Central memory CD8-positive, alpha-beta T cell (primary cell): ENCODE results near the gene ATP11A.
"Not testable (repeated sequence)": the region's sequence is repeated elsewhere in the genome, so short reads cannot be mapped to it uniquely, and the experiment has no call there.

Source experiments
- ATAC-seq: fragments of 150-1000 bp; cut with Tn5 transposase; replicated peaks from 2 replicates; pipeline ENCODE4 v1.10.0; 2022; ENCODE audit warnings: mild to moderate bottlenecking, moderate FRiP score, moderate number of reproducible peaks; ENCODE audit not compliant: poor library complexity, severe bottlenecking; ENCODE audit errors: extremely low read depth
- DNase-seq, 2 donors: peaks; one replicate each; pipeline ENCODE4 v3.0.0; 2021; ENCODE audit warnings: low spot score in 2 of 2
- H3K27ac Mint-ChIP-seq: one replicate; pipeline ENCODE4 v1.8.0; 2022; ENCODE audit warnings: low read depth, mild to moderate bottlenecking, moderate library complexity, mixed read lengths
- H3K27me3 Mint-ChIP-seq: one replicate; pipeline ENCODE4 v1.8.0; 2022; ENCODE audit warnings: mixed read lengths
- H3K36me3 Mint-ChIP-seq: one replicate; pipeline ENCODE4 v1.8.0; 2022; ENCODE audit warnings: mild to moderate bottlenecking, moderate library complexity, mixed read lengths; ENCODE audit not compliant: insufficient read depth
- H3K4me1 Mint-ChIP-seq: one replicate; pipeline ENCODE4 v1.8.0; 2022; ENCODE audit warnings: mixed read lengths
- H3K4me3 Mint-ChIP-seq: one replicate; pipeline ENCODE4 v1.8.0; 2022; ENCODE audit warnings: mild to moderate bottlenecking, moderate library complexity, mixed read lengths
- H3K9me3 Mint-ChIP-seq: one replicate; pipeline ENCODE4 v1.8.0; 2022; ENCODE audit warnings: mixed read lengths

ATP11A gene

GRCh38 chr13:112700291-112701060 lies 10.6 kb downstream of the ATP11A start:
- H3K36me3 Mint-ChIP-seq: no peaks in the 10 kb centered on the region

GRCh38 chr13:112702341-112702985 lies 12.6 kb downstream of the ATP11A start:
- no peak for ATAC-seq
- no peaks in the 10 kb centered on the region for H3K36me3 Mint-ChIP-seq
- DNase-seq: no peak
- H3K27me3 Mint-ChIP-seq: no peaks in the 10 kb centered on the region
- H3K27ac Mint-ChIP-seq: no peak overlapping the region
- H3K4me3 Mint-ChIP-seq: no peak overlapping the region
- H3K9me3 Mint-ChIP-seq: no peaks in the 10 kb centered on the region
- H3K4me1 Mint-ChIP-seq: peaks cover 33% of the 10 kb centered on the region

More at GRCh38 chr13:112700291-112701060, 10.6 kb downstream of the ATP11A start:
- ATAC-seq: no peak
- Mint-ChIP-seq H3K4me3 (no peak overlapping the region), H3K27me3 (no peaks in the 10 kb centered on the region), H3K4me1 (peaks cover 28% of the 10 kb centered on the region), H3K9me3 (no peaks in the 10 kb centered on the region), H3K27ac (no peak overlapping the region)
- no peak for DNase-seq

GRCh38 chr13:112702986-112703379 lies 13.1 kb downstream of the ATP11A start:
- Mint-ChIP-seq H3K4me1 (peaks cover 33% of the 10 kb centered on the region), H3K27ac (no peak overlapping the region), H3K4me3 (no peak overlapping the region), H3K9me3 (no peaks in the 10 kb centered on the region), H3K36me3 (no peaks in the 10 kb centered on the region), H3K27me3 (no peaks in the 10 kb centered on the region)
- ATAC-seq (no peak), DNase-seq (no peak)

GRCh38 chr13:112703449-112704284 lies 13.8 kb downstream of the ATP11A start:
- H3K36me3 Mint-ChIP-seq: no peaks in the 10 kb centered on the region
- H3K27ac Mint-ChIP-seq: no peak overlapping the region
- DNase-seq (no peak), ATAC-seq (no peak)
- H3K4me3 Mint-ChIP-seq: no peak overlapping the region
- peaks cover 33% of the 10 kb centered on the region for H3K4me1 Mint-ChIP-seq
- H3K9me3 Mint-ChIP-seq: no peaks in the 10 kb centered on the region
- no peaks in the 10 kb centered on the region for H3K27me3 Mint-ChIP-seq

- Mint-ChIP-seq H3K27ac (no peak overlapping the region), H3K36me3 (no peaks in the 10 kb centered on the region), H3K9me3 (no peaks in the 10 kb centered on the region), H3K4me1 (peaks cover 33% of the 10 kb centered on the region), H3K27me3 (no peaks in the 10 kb centered on the region), H3K4me3 (no peak overlapping the region)
- ATAC-seq (no peak), DNase-seq (no peak)
Measured at GRCh38 chr13:112704308-112705145, 14.7 kb downstream of the ATP11A start.

- H3K9me3 Mint-ChIP-seq: no peaks in the 10 kb centered on the region
- H3K36me3 Mint-ChIP-seq: peaks cover under 1% of the 10 kb centered on the region
- peaks cover 33% of the 10 kb centered on the region for H3K4me1 Mint-ChIP-seq
- no peak for ATAC-seq
- no peaks in the 10 kb centered on the region for H3K27me3 Mint-ChIP-seq
- DNase-seq: no peak
- no peak overlapping the region for H3K4me3 Mint-ChIP-seq
- no peak overlapping the region for H3K27ac Mint-ChIP-seq
Measured at GRCh38 chr13:112705286-112705685, 15.4 kb downstream of the ATP11A start.

- peaks cover 33% of the 10 kb centered on the region for H3K4me1 Mint-ChIP-seq
- H3K4me3 Mint-ChIP-seq: no peak overlapping the region
- H3K27me3 Mint-ChIP-seq: no peaks in the 10 kb centered on the region
- H3K9me3 Mint-ChIP-seq: no peaks in the 10 kb centered on the region
- ATAC-seq: no peak
- H3K27ac Mint-ChIP-seq: no peak overlapping the region
- peaks cover 3% of the 10 kb centered on the region for H3K36me3 Mint-ChIP-seq
- no peak for DNase-seq
Measured at GRCh38 chr13:112706171-112706570, 16.3 kb downstream of the ATP11A start.

- Mint-ChIP-seq H3K36me3 (peaks cover 5% of the 10 kb centered on the region), H3K4me1 (peaks cover 19% of the 10 kb centered on the region), H3K27ac (no peak overlapping the region), H3K27me3 (no peaks in the 10 kb centered on the region), H3K9me3 (no peaks in the 10 kb centered on the region), H3K4me3 (no peak overlapping the region)
- no peak for DNase-seq
- no peak for ATAC-seq
Measured at GRCh38 chr13:112708560-112709240, 18.9 kb downstream of the ATP11A start.

GRCh38 chr13:112709316-112709715 lies 19.5 kb downstream of the ATP11A start:
- H3K27me3 Mint-ChIP-seq, ATAC-seq, H3K36me3 Mint-ChIP-seq, DNase-seq, H3K4me3 Mint-ChIP-seq, H3K27ac Mint-ChIP-seq, H3K9me3 Mint-ChIP-seq: not testable (repeated sequence)
- H3K4me1 Mint-ChIP-seq: peaks cover 18% of the 10 kb centered on the region

- Mint-ChIP-seq H3K4me3 (no peak overlapping the region), H3K9me3 (no peaks in the 10 kb centered on the region), H3K27ac (no peak overlapping the region), H3K36me3 (peaks cover 5% of the 10 kb centered on the region), H3K27me3 (no peaks in the 10 kb centered on the region), H3K4me1 (peaks cover 22% of the 10 kb centered on the region)
- ATAC-seq (no peak), DNase-seq (no peak)
Measured at GRCh38 chr13:112709825-112710783, 20.3 kb downstream of the ATP11A start.
